SK-N-SH (cell line): ENCODE measurements around the gene TLE5.

Source experiments
- CHD2 ChIP-seq: fragments of 150-350 bp; IDR thresholded peaks from 2 replicates; pipeline ENCODE4 v1.6.1; 2018; ENCODE audit warnings: low read length; ENCODE audit not compliant: partially characterized antibody
- NFIC ChIP-seq: IDR thresholded peaks from 2 replicates; pipeline ENCODE4 v1.4.0; 2012; ENCODE audit warnings: borderline replicate concordance
- RAD21 ChIP-seq: IDR thresholded peaks from 2 replicates; pipeline ENCODE4 v1.6.1; 2012; ENCODE audit warnings: mild to moderate bottlenecking, low read length
- TAF1 ChIP-seq: IDR thresholded peaks from 2 replicates; pipeline ENCODE4 v1.6.1; 2012; ENCODE audit warnings: low read depth, mild to moderate bottlenecking, low read length, moderate library complexity, borderline replicate concordance
- YY1 ChIP-seq: IDR thresholded peaks from 2 replicates; pipeline ENCODE4 v1.4.0; 2012; ENCODE audit warnings: low read depth, mild to moderate bottlenecking
- TF ChIP-seq, protein P1 (sequence below): fragments of 200-600 bp; sonication (generic); IDR thresholded peaks from 2 replicates; pipeline ENCODE4 v1.6.1; 2017; ENCODE audit warnings: antibody characterized with exemption, mild to moderate bottlenecking, moderate library complexity
- TF ChIP-seq, protein P2 (sequence below): IDR thresholded peaks from 2 replicates; pipeline ENCODE4 v1.4.0; 2012; ENCODE audit warnings: low read depth, borderline replicate concordance
- TF ChIP-seq, protein P3 (sequence below): fragments of 150-350 bp; IDR thresholded peaks from 2 replicates; pipeline ENCODE4 v1.6.1; 2017; ENCODE audit warnings: antibody characterized with exemption, low read length, low read depth, borderline replicate concordance

DNA sequence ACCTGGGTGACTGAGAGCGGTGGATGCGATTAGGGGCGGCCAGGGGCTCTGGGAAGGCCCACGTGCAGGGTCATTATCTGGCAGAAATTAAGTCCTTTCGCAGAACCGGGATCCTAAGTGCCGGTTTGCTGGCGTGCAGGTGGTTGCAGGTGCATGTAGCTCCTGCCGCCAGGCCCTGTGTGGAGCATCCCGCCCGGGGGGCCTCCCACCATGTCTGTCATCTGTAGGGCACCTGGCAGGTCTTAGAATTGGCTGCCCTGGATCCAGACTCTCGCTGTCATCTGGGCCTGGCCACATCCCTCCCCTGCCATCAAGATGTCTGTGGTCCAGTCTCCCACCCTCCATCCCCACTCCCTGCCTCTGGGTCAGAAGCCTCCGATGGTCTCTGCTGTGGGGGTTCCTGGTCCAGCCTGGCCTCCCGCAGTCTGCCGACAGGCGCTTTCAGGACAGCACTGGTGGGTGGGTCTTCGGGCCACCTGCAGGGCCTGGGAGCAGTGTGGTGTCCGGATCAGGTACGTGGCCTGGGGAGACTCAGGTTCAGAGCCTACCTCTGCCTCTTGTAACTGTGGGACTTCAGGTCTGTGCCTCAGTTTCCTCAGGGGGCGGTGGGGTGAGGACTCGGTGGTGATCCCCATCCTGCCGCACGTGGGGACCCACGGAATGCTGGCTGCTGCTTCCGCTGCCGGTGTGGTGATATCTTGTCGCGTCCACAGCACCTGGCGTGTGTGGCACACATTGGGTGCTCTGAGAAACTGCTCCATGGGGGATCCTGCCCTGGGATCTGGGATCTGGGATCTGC lies 37.3 kb upstream of the TLE5 start:
- TF ChIP-seq TAF1: no peak
- TF ChIP-seq, protein P1, sequence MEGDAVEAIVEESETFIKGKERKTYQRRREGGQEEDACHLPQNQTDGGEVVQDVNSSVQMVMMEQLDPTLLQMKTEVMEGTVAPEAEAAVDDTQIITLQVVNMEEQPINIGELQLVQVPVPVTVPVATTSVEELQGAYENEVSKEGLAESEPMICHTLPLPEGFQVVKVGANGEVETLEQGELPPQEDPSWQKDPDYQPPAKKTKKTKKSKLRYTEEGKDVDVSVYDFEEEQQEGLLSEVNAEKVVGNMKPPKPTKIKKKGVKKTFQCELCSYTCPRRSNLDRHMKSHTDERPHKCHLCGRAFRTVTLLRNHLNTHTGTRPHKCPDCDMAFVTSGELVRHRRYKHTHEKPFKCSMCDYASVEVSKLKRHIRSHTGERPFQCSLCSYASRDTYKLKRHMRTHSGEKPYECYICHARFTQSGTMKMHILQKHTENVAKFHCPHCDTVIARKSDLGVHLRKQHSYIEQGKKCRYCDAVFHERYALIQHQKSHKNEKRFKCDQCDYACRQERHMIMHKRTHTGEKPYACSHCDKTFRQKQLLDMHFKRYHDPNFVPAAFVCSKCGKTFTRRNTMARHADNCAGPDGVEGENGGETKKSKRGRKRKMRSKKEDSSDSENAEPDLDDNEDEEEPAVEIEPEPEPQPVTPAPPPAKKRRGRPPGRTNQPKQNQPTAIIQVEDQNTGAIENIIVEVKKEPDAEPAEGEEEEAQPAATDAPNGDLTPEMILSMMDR: no peak
- no peak for TF ChIP-seq CHD2
- TF ChIP-seq, protein P2, sequence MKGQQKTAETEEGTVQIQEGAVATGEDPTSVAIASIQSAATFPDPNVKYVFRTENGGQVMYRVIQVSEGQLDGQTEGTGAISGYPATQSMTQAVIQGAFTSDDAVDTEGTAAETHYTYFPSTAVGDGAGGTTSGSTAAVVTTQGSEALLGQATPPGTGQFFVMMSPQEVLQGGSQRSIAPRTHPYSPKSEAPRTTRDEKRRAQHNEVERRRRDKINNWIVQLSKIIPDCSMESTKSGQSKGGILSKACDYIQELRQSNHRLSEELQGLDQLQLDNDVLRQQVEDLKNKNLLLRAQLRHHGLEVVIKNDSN: no peak
- TF ChIP-seq RAD21: no peak
- TF ChIP-seq YY1: no peak
- no peak for TF ChIP-seq NFIC
- TF ChIP-seq, protein P3, sequence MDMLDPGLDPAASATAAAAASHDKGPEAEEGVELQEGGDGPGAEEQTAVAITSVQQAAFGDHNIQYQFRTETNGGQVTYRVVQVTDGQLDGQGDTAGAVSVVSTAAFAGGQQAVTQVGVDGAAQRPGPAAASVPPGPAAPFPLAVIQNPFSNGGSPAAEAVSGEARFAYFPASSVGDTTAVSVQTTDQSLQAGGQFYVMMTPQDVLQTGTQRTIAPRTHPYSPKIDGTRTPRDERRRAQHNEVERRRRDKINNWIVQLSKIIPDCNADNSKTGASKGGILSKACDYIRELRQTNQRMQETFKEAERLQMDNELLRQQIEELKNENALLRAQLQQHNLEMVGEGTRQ: no peak
